Gastroesophageal sphincter (tissue), 2 donors: ENCODE data around the gene HS2ST1.

ENCODE experiments used
- POLR2A ChIP-seq, 2 donors: fragments of 450-650 bp; IDR thresholded peaks; one replicate each; pipeline ENCODE4 v1.6.1; 2017; ENCODE audit warnings: antibody characterized with exemption in 2 of 2, mild to moderate bottlenecking in 2 of 2, moderate library complexity in 1 of 2
- POLR2AphosphoS5 ChIP-seq: sonication (generic); formaldehyde crosslinking; IDR thresholded peaks from one replicate; pipeline ENCODE4 v1.6.1; 2017; ENCODE audit warnings: antibody characterized with exemption

GRCh38 chr1:87104140-87104539, 189.7 kb downstream of the HS2ST1 start:
- TF ChIP-seq POLR2AphosphoS5: no peak
- no peak for TF ChIP-seq POLR2A (IDR thresholded peaks at IDR 0.05)
